SK-N-MC (cell line): ENCODE measurements around the gene ATPAF2.
A peak's percentile ranks its signal among the peaks of the same experiment; 100 is the strongest.

Source experiments
- DNase-seq: peaks from one replicate; pipeline ENCODE4 v3.0.0-alpha.2; 2011; ENCODE audit warnings: low read depth, low spot score
- H3K27ac ChIP-seq: fragments of 200-600 bp; sonication (generic); 2 replicates; pipeline ENCODE4 v1.5.1; 2016; ENCODE audit warnings: mixed run types
- H3K36me3 ChIP-seq: fragments of 200-600 bp; sonication (generic); 2 replicates; pipeline ENCODE4 v1.6.1; 2017; ENCODE audit warnings: antibody characterized with exemption, low read length, mixed read lengths; ENCODE audit not compliant: insufficient read depth
- H3K4me3 ChIP-seq: fragments of 200-600 bp; sonication (generic); 2 replicates; pipeline ENCODE4 v1.5.1; 2016
- H3K9ac ChIP-seq: fragments of 200-600 bp; sonication (generic); 2 replicates; pipeline ENCODE4 v1.8.0; 2017; ENCODE audit warnings: mixed run types, mixed read lengths; ENCODE audit not compliant: insufficient read length
- H3K9me3 ChIP-seq: fragments of 200-600 bp; sonication (generic); 2 replicates; pipeline ENCODE4 v1.6.1; 2017; ENCODE audit warnings: low read depth, mild to moderate bottlenecking, antibody characterized with exemption, low read length, moderate library complexity, mixed read lengths
- EZH2 ChIP-seq: fragments of 200-600 bp; sonication (generic); IDR thresholded peaks from one replicate; pipeline ENCODE4 v1.6.1; 2017; ENCODE audit warnings: antibody characterized with exemption
- FOXP2 ChIP-seq: optimal IDR thresholded peaks from 2 replicates; pipeline ENCODE3; 2011; ENCODE audit warnings: mild to moderate bottlenecking, moderate library complexity; ENCODE audit not compliant: insufficient read depth; ENCODE audit errors: extremely low read length, control extremely low read depth
- POLR2AphosphoS5 ChIP-seq: IDR thresholded peaks from 2 replicates; pipeline ENCODE4 v1.6.1; 2012; ENCODE audit warnings: mild to moderate bottlenecking, low read depth, low read length, borderline replicate concordance

Gene ATPAF2

GRCh38 chr17:18033442-18034099 is 5.4 kb downstream of the ATPAF2 start:
- no peak overlapping the region for H3K27ac ChIP-seq
- no peak overlapping the region for H3K4me3 ChIP-seq
- no peak overlapping the region for H3K9ac ChIP-seq
- DNase-seq = peak; percentile 35
- no peaks in the 10 kb centered on the region for H3K9me3 ChIP-seq
- TF ChIP-seq POLR2AphosphoS5 (no peak), FOXP2 (no peak), EZH2 (no peak)
- H3K36me3 ChIP-seq = no peaks in the 10 kb centered on the region

- Histone ChIP-seq H3K36me3 (no peaks in the 10 kb centered on the region), H3K9ac (no peak overlapping the region), H3K27ac (no peak overlapping the region), H3K9me3 (no peaks in the 10 kb centered on the region), H3K4me3 (no peak overlapping the region)
- DNase-seq = no peak
- TF ChIP-seq FOXP2 = no peak
These were observed 7.0 kb downstream of the ATPAF2 start for GRCh38 chr17:18031955-18032354.

GRCh38 chr17:18028952-18029540 is 9.9 kb downstream of the ATPAF2 start:
- TF ChIP-seq EZH2 = no peak
- TF ChIP-seq FOXP2 = no peak
- no peak for TF ChIP-seq POLR2AphosphoS5
- Histone ChIP-seq H3K9me3 (no peaks in the 10 kb centered on the region), H3K27ac (peak overlapping the region; percentile 50), H3K4me3 (peak overlapping the region; percentile 28; the same call in 1 of the 2 replicates), H3K9ac (no peak overlapping the region), H3K36me3 (no peaks in the 10 kb centered on the region)
- DNase-seq = no peak

GRCh38 chr17:18028114-18028951 is 10.6 kb downstream of the ATPAF2 start:
- H3K9me3 ChIP-seq = no peaks in the 10 kb centered on the region
- no peak overlapping the region for H3K4me3 ChIP-seq

GRCh38 chr17:18027280-18027679 is 11.7 kb downstream of the ATPAF2 start:
- TF ChIP-seq FOXP2 (no peak), EZH2 (no peak), POLR2AphosphoS5 (no peak)
- no peak for DNase-seq
- no peak overlapping the region for H3K9ac ChIP-seq

More at GRCh38 chr17:18028114-18028951, 10.6 kb downstream of the ATPAF2 start:
- Histone ChIP-seq H3K27ac (peak overlapping the region; percentile 50), H3K36me3 (no peaks in the 10 kb centered on the region), H3K9ac (no peak overlapping the region)
- TF ChIP-seq POLR2AphosphoS5 = no peak
- no peak for TF ChIP-seq FOXP2
- TF ChIP-seq EZH2 = no peak
- no peak for DNase-seq

GRCh38 chr17:18025945-18026776 is 12.8 kb downstream of the ATPAF2 start:
- no peak overlapping the region for H3K9ac ChIP-seq
- H3K4me3 ChIP-seq = no peak overlapping the region
- H3K9me3 ChIP-seq = no peaks in the 10 kb centered on the region
- no peak overlapping the region for H3K27ac ChIP-seq
- no peaks in the 10 kb centered on the region for H3K36me3 ChIP-seq
- DNase-seq = no peak
- no peak for TF ChIP-seq EZH2
- TF ChIP-seq POLR2AphosphoS5 = no peak
- no peak for TF ChIP-seq FOXP2

More at GRCh38 chr17:18027280-18027679, 11.7 kb downstream of the ATPAF2 start:
- no peaks in the 10 kb centered on the region for H3K9me3 ChIP-seq
- no peak overlapping the region for H3K27ac ChIP-seq
- H3K4me3 ChIP-seq = no peak overlapping the region
- no peaks in the 10 kb centered on the region for H3K36me3 ChIP-seq

GRCh38 chr17:18025241-18025944 is 13.6 kb downstream of the ATPAF2 start:
- no peaks in the 10 kb centered on the region for H3K36me3 ChIP-seq
- H3K27ac ChIP-seq = no peak overlapping the region
- H3K4me3 ChIP-seq = no peak overlapping the region
- DNase-seq = no peak
- H3K9ac ChIP-seq = no peak overlapping the region
- no peak for TF ChIP-seq EZH2
- no peak for TF ChIP-seq FOXP2
- TF ChIP-seq POLR2AphosphoS5 = no peak
- no peaks in the 10 kb centered on the region for H3K9me3 ChIP-seq
